SK-N-MC (cell line): ENCODE data around the gene SPTBN4.

Experiments
- EZH2 ChIP-seq: fragments of 200-600 bp; sonication (generic); IDR thresholded peaks from one replicate; pipeline ENCODE4 v1.6.1; 2017; ENCODE audit warnings: antibody characterized with exemption
- FOXP2 ChIP-seq: optimal IDR thresholded peaks from 2 replicates; pipeline ENCODE3; 2011; ENCODE audit warnings: mild to moderate bottlenecking, moderate library complexity; ENCODE audit not compliant: insufficient read depth; ENCODE audit errors: extremely low read length, control extremely low read depth
- POLR2AphosphoS5 ChIP-seq: IDR thresholded peaks from 2 replicates; pipeline ENCODE4 v1.6.1; 2012; ENCODE audit warnings: mild to moderate bottlenecking, low read depth, low read length, borderline replicate concordance

GRCh38 chr19:40619333-40620160 lies 152.7 kb downstream of the SPTBN4 start:
- TF ChIP-seq EZH2 (no peak), POLR2AphosphoS5 (no peak), FOXP2 (no peak)
